Measurements from ENCODE around the gene TRIM72. TPM values are rescaled to one million over a fixed set of nuclear protein-coding genes. Genes with fewer than 3 reads are reported as not detected.
A peak's percentile ranks its signal among the peaks of the same experiment; 100 is the strongest.
"Not testable (repeated sequence)": the region's sequence is repeated elsewhere in the genome, so short reads cannot be mapped to it uniquely, and the experiment has no call there.

TRIM72 gene, protein sequence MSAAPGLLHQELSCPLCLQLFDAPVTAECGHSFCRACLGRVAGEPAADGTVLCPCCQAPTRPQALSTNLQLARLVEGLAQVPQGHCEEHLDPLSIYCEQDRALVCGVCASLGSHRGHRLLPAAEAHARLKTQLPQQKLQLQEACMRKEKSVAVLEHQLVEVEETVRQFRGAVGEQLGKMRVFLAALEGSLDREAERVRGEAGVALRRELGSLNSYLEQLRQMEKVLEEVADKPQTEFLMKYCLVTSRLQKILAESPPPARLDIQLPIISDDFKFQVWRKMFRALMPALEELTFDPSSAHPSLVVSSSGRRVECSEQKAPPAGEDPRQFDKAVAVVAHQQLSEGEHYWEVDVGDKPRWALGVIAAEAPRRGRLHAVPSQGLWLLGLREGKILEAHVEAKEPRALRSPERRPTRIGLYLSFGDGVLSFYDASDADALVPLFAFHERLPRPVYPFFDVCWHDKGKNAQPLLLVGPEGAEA
- not detected for total RNA-seq

DNA sequence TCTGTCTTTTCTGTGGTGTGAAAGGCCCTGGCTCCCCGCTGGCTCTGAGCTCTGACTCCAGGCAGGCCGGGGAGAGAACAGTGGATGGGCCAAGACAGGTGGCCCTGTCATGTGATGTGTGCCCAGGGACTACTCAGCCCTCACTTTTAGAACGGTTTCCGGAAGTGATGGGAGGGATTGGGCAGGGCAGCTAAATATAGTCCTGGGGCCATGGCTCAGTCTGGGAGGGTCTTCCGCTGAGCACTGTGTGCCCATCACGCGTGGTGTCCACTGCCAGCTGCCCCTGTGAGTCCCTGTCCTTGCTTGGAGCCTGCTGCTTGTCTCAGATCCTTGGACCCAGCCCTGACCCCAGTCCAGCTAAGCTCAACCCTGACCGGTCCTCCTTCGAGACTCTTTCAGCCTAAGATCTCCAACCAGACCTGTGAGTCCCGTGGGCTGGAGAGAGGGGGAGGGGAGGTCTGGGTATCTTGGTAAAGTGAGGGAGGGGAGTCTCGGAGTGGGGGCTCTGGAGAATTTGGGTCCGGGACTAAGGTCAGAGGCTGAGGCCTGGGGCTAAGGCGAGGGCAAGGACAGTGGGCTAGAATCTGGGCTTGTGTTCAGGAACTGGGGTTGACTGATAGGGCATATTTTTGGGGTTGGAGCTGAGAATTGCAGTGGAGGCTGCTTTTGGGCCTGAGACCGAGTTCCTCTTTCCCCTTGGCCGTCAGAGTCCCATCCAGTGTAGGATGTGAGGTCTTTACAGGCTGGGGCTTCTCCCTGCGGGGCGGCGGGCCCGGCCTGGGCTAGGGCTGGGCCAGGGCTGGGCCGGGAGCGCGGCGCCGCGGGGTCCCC is at the start of gene TRIM72:
TRIM72 (plus strand) TSS at position 243 of the 831 bp plus-strand sequence. CDS start 620 bp downstream, outside the sequence.
- Mint-ChIP-seq H3K36me3 (no peaks in the 10 kb centered on the region), H3K9me3 (no peaks in the 10 kb centered on the region), H3K4me1 (peaks cover 13% of the 10 kb centered on the region), H3K4me3 (peak within 1 kb of the TSS; percentile 72), H3K27me3 (peaks cover 48% of the 10 kb centered on the region), H3K27ac (no peak within 1 kb of the TSS)
- DNase-seq (no peak), ATAC-seq (ENCODE audit: low read depth) (no peak)
- POLR2A ChIA-PET: interaction anchor here (0.6 to 5.1 kb wide), 3 partner anchors 12 to 29 kb away, joined by 3 to 37 read pairs (median 3); partner anchors contain the start of gene PYCARD

DNA sequence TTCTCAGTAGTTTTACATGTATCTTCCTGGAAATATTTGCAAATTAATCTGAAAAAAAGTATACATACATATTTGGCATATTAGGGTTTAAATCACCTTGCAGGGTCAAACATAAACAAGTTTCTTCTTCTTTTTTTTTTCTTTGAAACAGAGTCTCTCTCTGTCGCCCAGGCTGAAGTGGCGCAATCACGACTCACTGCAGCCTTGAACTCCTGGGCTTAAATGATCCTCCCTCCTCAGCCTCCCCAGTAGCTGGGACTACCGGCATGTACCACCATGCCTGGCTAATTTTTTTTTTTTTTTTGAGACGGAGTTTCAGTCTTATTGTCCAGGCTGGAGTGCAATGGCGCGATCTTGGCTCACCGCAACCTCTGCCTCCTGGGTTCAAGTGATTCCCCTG is 46.6 kb upstream of the TRIM72 start:
- H3K27ac Mint-ChIP-seq: no peak overlapping the region
- no peaks in the 10 kb centered on the region for H3K9me3 Mint-ChIP-seq
- POLR2A ChIA-PET: interaction anchor here (0.7 to 2.2 kb wide), 2 partner anchors 13 to 168 kb away, joined by 3 to 6 read pairs; partner anchors contain the start of gene FUS
- H3K4me3 Mint-ChIP-seq: no peak overlapping the region
- DNase-seq: no peak
- H3K36me3 Mint-ChIP-seq: no peaks in the 10 kb centered on the region
- H3K4me1 Mint-ChIP-seq: peaks cover 3% of the 10 kb centered on the region
- peaks cover 3% of the 10 kb centered on the region for H3K27me3 Mint-ChIP-seq
- no peak for ATAC-seq (ENCODE audit: low read depth)

DNA sequence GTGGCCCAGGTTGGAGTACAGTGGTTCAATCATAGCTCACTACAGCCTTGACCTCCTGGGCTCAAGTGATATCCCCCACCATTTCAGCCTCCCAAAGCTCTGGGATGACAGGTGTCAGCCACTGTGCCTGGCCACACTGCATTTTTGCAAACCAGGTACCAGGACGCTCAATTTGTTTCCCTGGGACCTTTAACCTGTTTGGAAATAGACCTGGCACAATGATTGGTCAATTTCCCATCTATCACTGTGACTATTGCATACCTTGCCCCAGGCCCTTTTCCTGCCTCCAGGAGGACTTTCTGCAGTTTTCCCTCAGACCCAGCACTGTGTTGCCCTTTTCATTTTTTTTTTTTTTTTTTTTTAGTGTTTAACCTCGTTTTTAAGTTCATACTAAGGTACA is 45.1 kb upstream of the TRIM72 start:
- POLR2A ChIA-PET: interaction anchor here (2.2 kb wide), 1 partner anchor 11 kb away, joined by 6 read pairs; the partner anchor contains the start of gene FUS
- Mint-ChIP-seq H3K36me3 (no peaks in the 10 kb centered on the region), H3K4me3 (no peak overlapping the region), H3K9me3 (no peaks in the 10 kb centered on the region), H3K27ac (no peak overlapping the region), H3K4me1 (peaks cover 3% of the 10 kb centered on the region), H3K27me3 (no peaks in the 10 kb centered on the region)
- ATAC-seq (ENCODE audit: low read depth): no peak
- no peak for DNase-seq

DNA sequence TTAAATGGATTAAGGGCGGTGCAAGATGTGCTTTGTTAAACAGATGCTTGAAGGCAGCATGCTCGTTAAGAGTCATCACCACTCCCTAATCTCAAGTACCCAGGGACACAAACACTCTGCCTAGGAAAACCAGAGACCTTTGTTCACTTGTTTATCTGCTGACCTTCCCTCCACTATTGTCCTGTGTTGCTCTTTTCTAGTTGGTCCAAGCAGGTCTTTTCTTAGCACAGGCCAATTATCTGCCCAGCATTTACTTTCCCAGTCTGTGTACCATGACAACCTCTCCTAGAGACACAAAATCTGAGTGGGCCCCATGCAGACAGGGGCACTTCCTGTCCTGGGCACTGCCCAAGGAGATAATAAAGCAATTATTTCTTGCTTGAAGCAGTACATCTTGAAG is 43.9 kb upstream of the TRIM72 start:
- H3K4me1 Mint-ChIP-seq; H3K36me3 Mint-ChIP-seq; DNase-seq; POLR2A ChIA-PET; H3K27me3 Mint-ChIP-seq; H3K9me3 Mint-ChIP-seq; H3K27ac Mint-ChIP-seq; ATAC-seq (ENCODE audit: low read depth); H3K4me3 Mint-ChIP-seq: not testable (repeated sequence)

DNA sequence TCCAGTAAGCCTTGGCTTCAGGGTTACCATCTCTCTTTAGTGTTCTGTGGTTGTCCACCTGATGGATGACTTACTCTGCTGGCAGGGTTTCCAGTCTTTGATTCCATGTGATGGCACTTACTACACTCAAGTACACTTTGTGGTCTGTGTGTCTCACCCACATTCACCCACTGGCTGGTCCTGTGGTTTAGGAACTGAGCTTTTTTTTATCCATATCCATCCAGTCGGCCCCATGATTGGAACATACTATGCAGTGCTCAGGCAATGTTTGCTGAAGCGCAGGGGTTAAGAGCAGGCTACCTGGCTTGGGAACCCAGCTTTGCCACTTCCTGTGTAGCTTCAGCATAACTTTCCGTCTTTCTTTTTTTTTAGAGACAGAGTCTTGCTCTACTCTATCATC is 36.8 kb upstream of the TRIM72 start:
- peaks cover 11% of the 10 kb centered on the region for H3K36me3 Mint-ChIP-seq
- H3K4me3 Mint-ChIP-seq: peak overlapping the region; percentile 77
- no peaks in the 10 kb centered on the region for H3K27me3 Mint-ChIP-seq
- ATAC-seq (ENCODE audit: low read depth) (peak; percentile 31), DNase-seq (peak; percentile 59)
- H3K27ac Mint-ChIP-seq: peak overlapping the region; percentile 97
- H3K9me3 Mint-ChIP-seq: no peaks in the 10 kb centered on the region
- H3K4me1 Mint-ChIP-seq: peaks cover 21% of the 10 kb centered on the region
- POLR2A ChIA-PET: interaction anchor here (0.6 to 5.9 kb wide), 14 partner anchors 11 to 281 kb away, joined by 3 to 138 read pairs (median 5); partner anchors contain the start of genes ARMC5, KAT8, PYCARD and ZNF843

DNA sequence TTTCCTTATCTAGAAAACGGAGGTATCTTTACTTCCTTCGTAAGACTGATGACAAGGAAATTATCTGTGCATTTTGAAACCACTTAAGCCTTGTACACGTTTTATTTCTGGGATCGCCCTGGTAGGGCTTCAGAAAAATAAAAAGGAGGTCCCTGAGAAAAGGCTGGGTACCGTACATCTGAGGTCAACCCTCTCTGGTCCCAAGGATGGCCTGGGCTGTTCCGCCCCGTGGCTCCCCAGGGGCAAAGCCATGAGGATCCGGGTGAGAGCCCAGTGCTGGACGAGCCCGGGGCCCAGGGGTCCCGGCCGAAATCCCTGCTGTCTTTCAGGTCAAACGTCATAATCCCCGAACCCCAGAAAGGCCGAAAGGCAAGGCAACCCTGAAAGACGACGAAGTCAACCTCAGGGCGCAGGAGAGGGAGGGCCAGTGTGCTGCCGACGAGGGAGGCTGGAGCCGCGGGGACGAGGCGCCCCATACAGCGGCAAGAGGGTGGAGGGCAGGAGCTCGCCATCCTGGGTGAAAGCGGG is 34.6 kb upstream of the TRIM72 start:
- H3K27me3 Mint-ChIP-seq: no peaks in the 10 kb centered on the region
- H3K27ac Mint-ChIP-seq: peak overlapping the region; percentile 97
- POLR2A ChIA-PET: interaction anchor here (0.6 to 5.9 kb wide), 47 partner anchors 9 to 694 kb away, joined by 3 to 138 read pairs (median 6); partner anchors contain the start of genes ARMC5, ITGAX, KAT8 and PYCARD
- no peak for DNase-seq
- peaks cover 41% of the 10 kb centered on the region for H3K4me1 Mint-ChIP-seq
- ATAC-seq (ENCODE audit: low read depth): no peak
- peak overlapping the region; percentile 99 for H3K4me3 Mint-ChIP-seq
- no peaks in the 10 kb centered on the region for H3K9me3 Mint-ChIP-seq
- H3K36me3 Mint-ChIP-seq: peaks cover 31% of the 10 kb centered on the region

DNA sequence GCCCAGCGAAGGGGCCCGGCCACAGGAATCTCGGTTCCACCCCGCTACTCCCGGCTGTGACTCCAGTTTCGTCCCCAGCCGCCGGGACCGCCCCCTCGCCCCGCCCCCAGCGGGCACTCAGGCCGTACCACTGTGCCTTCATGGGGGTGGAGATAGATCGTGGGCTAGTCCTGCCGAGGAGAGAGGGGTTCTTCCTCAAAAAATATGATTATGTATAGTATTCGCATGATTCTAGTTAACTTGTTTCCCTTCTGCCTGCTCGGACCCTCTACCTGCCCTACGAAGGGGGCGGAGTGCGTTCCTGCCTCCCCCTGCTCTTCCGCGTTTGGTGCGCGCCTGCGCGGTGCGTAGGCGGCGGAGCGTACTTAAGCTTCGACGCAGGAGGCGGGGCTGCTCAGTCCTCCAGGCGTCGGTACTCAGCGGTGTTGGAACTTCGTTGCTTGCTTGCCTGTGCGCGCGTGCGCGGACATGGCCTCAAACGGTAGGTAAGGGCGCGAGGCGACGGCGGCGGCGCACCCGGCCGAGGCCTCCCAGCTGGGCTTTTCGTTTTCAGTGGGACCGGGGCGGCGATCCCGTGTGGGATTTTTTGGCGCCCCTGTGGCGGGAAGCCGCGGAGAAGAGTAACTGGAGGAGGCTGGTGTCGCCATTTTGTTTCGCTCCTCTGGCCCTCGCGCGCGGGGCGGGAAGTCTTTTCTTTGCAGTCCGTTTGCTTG is 34.0 kb upstream of the TRIM72 start, which contains the start of gene FUS:
FUS (plus strand) TSS at position 393 of the 713 bp plus-strand sequence; CDS start at position 469, 76 bp downstream.
- Mint-ChIP-seq H3K27ac (peak within 1 kb of the TSS; percentile 97), H3K4me3 (peak within 1 kb of the TSS; percentile 99), H3K36me3 (peaks cover 36% of the 10 kb centered on the region), H3K27me3 (no peaks in the 10 kb centered on the region), H3K4me1 (peaks cover 44% of the 10 kb centered on the region), H3K9me3 (no peaks in the 10 kb centered on the region)
- peak; percentile 96 for DNase-seq
- peak; percentile 60 for ATAC-seq (ENCODE audit: low read depth)
- POLR2A ChIA-PET: interaction anchor here (0.6 to 5.9 kb wide), 57 partner anchors 8 to 693 kb away, joined by 3 to 138 read pairs (median 5); partner anchors contain the start of genes ARMC5, HSD3B7, ITGAX and KAT8

DNA sequence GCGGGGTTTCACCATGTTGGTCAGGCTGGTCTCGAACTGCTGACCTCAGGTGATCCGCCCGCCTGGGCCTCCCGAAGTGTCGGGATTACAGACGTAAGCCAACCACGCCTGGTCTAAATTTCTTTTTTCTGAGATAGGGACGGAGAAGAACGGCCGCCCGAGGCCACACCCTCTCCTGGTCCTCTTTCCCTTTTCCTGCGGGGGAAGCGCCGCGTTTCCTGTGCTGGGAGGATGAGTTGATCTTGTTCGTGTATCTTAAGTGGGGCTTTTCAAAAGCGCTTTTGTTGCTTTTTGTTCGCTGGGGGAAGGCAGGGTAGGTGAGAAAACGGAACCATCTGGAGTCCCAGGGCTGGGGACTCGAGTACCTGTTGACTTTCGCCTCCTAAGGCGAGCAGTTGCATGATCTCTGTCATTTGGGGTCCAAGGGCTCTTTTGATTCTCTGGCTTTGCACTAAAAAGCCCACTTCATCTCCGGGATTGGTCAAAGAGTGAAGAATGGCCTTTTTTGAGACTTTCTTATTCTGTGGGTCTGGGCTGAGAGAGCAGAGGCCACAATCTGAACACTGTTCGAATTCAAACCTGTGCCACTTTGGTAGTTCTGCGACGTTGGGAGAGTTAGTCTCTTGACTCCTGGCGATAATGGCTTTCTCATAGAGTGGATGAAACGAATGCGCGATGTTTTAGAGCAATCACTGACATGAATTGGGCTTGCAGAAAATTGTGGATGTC is 32.7 kb upstream of the TRIM72 start:
- no peaks in the 10 kb centered on the region for H3K27me3 Mint-ChIP-seq
- peaks cover 48% of the 10 kb centered on the region for H3K36me3 Mint-ChIP-seq
- H3K4me1 Mint-ChIP-seq: peaks cover 56% of the 10 kb centered on the region
- DNase-seq (no peak), ATAC-seq (ENCODE audit: low read depth) (no peak)
- H3K9me3 Mint-ChIP-seq: no peaks in the 10 kb centered on the region
- H3K27ac Mint-ChIP-seq: peak overlapping the region; percentile 97
- POLR2A ChIA-PET: interaction anchor here (0.6 to 5.9 kb wide), 38 partner anchors 9 to 531 kb away, joined by 3 to 138 read pairs (median 6); partner anchors contain the start of genes ARMC5, HSD3B7, ITGAX and KAT8
- peak overlapping the region; percentile 99 for H3K4me3 Mint-ChIP-seq

DNA sequence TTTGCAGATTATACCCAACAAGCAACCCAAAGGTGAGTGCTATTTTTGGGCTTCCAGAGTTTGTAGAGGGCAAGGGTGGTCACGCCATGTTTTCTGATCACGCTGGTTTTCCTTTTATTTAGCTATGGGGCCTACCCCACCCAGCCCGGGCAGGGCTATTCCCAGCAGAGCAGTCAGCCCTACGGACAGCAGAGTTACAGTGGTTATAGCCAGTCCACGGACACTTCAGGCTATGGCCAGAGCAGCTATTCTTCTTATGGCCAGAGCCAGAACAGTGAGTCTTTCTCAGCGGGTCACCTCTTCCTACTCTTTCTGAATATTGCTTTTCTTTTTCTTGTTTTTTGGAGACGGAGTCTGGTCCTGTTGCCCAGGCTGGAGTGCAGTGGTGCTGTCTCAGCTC is 31.5 kb upstream of the TRIM72 start:
- Mint-ChIP-seq H3K27ac (peak overlapping the region; percentile 57), H3K9me3 (no peaks in the 10 kb centered on the region), H3K27me3 (no peaks in the 10 kb centered on the region), H3K36me3 (peaks cover 58% of the 10 kb centered on the region), H3K4me3 (peak overlapping the region; percentile 99), H3K4me1 (peaks cover 60% of the 10 kb centered on the region)
- no peak for ATAC-seq (ENCODE audit: low read depth)
- DNase-seq: no peak
- POLR2A ChIA-PET: interaction anchor here (0.7 to 3.2 kb wide), 6 partner anchors 15 to 276 kb away, joined by 3 to 30 read pairs (median 4); partner anchors contain the start of genes KAT8 and PYCARD

DNA sequence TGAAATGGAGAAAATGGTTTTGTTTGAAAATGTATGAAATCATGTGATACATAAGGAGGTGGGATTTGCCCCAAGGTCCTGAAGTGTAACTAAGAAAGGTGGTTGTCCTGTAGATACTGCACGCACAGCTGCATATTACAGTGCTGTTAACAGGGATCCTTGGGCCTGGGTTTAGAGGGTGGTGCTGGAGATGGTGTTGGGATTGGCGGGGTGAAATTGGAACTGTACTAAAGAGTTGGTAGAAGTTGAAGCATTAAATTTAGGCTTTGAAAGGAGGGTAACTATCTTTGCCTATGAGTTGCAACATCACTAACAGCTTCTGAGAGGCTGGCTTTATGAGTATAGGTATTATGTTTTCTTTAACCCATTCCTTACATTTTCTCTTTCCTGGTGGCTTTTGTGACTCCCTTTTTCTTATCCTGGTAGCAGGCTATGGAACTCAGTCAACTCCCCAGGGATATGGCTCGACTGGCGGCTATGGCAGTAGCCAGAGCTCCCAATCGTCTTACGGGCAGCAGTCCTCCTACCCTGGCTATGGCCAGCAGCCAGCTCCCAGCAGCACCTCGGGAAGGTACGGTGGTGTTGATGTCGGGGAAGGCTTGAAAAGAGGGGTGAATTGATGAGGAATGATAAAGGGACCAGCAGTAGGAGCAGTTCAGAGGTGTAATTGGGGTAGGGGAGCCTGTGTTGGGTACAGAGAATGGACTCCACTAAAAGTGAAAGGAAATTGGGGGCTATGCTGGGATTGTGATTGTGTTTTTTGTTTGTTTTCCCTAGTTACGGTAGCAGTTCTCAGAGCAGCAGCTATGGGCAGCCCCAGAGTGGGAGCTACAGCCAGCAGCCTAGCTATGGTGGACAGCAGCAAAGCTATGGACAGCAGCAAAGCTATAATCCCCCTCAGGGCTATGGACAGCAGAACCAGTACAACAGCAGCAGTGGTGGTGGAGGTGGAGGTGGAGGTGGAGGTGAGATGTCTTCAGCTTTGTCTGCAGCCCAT is 30.2 kb upstream of the TRIM72 start:
- H3K36me3 Mint-ChIP-seq: peaks cover 64% of the 10 kb centered on the region
- no peaks in the 10 kb centered on the region for H3K27me3 Mint-ChIP-seq
- POLR2A ChIA-PET: interaction anchor here (0.6 to 3.2 kb wide), 8 partner anchors 9 to 782 kb away, joined by 3 to 30 read pairs (median 4); partner anchors contain the start of gene PYCARD
- DNase-seq (no peak), ATAC-seq (ENCODE audit: low read depth) (no peak)
- peak overlapping the region; percentile 25 for H3K27ac Mint-ChIP-seq
- no peaks in the 10 kb centered on the region for H3K9me3 Mint-ChIP-seq
- H3K4me1 Mint-ChIP-seq: peaks cover 59% of the 10 kb centered on the region
- peak overlapping the region; percentile 99 for H3K4me3 Mint-ChIP-seq

All from activated naive CD8-positive, alpha-beta T cell treated with anti-CD3 and anti-CD28 coated beads, Interleukin-2, amount 10 ng/mL, durations not matched to agents 7 days and 5 days (primary cell).